ENCODE measurements around the gene NDUFA13.

DNA sequence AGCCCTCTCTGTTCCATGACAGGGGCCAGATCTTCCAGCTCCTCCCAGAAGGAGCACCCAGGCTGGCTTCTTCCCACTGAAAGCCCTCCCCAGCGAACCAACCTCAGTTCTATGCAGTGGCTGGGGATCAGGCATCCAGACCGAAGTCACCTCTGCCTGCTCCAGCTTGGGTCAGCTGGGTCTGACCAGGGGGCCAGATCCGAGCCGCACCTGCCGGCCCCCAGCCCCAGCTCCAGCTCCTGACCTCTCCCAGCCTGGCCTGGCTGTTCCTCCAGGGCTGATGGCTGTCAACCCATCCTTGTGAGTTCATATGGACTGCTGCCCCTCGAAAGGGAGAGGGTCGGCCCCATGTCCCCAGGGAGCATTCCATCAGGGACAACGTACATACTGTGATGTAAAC, 8.7 kb upstream of the NDUFA13 start:
- TF ChIP-seq, protein P1, sequence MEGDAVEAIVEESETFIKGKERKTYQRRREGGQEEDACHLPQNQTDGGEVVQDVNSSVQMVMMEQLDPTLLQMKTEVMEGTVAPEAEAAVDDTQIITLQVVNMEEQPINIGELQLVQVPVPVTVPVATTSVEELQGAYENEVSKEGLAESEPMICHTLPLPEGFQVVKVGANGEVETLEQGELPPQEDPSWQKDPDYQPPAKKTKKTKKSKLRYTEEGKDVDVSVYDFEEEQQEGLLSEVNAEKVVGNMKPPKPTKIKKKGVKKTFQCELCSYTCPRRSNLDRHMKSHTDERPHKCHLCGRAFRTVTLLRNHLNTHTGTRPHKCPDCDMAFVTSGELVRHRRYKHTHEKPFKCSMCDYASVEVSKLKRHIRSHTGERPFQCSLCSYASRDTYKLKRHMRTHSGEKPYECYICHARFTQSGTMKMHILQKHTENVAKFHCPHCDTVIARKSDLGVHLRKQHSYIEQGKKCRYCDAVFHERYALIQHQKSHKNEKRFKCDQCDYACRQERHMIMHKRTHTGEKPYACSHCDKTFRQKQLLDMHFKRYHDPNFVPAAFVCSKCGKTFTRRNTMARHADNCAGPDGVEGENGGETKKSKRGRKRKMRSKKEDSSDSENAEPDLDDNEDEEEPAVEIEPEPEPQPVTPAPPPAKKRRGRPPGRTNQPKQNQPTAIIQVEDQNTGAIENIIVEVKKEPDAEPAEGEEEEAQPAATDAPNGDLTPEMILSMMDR (IDR thresholded peaks at IDR 0.05; ENCODE audit: poor library complexity, severe bottlenecking) = no peak
- TF ChIP-seq EZH2 (IDR thresholded peaks at IDR 0.05; ENCODE audit: borderline replicate concordance, insufficient read depth, low read length, poor library complexity, severe bottlenecking) = no peak
- TF ChIP-seq TAF1 (IDR thresholded peaks at IDR 0.05; ENCODE audit: low read depth) = no peak
- TF ChIP-seq EP300 (conservative IDR thresholded peaks at IDR 0.05; ENCODE audit: poor library complexity, severe bottlenecking) = no peak
- TF ChIP-seq POLR2AphosphoS5 (IDR thresholded peaks at IDR 0.05) = no peak
- no peak for TF ChIP-seq MXI1 (conservative IDR thresholded peaks at IDR 0.05; ENCODE audit: poor library complexity, severe bottlenecking)
- TF ChIP-seq, protein P2, sequence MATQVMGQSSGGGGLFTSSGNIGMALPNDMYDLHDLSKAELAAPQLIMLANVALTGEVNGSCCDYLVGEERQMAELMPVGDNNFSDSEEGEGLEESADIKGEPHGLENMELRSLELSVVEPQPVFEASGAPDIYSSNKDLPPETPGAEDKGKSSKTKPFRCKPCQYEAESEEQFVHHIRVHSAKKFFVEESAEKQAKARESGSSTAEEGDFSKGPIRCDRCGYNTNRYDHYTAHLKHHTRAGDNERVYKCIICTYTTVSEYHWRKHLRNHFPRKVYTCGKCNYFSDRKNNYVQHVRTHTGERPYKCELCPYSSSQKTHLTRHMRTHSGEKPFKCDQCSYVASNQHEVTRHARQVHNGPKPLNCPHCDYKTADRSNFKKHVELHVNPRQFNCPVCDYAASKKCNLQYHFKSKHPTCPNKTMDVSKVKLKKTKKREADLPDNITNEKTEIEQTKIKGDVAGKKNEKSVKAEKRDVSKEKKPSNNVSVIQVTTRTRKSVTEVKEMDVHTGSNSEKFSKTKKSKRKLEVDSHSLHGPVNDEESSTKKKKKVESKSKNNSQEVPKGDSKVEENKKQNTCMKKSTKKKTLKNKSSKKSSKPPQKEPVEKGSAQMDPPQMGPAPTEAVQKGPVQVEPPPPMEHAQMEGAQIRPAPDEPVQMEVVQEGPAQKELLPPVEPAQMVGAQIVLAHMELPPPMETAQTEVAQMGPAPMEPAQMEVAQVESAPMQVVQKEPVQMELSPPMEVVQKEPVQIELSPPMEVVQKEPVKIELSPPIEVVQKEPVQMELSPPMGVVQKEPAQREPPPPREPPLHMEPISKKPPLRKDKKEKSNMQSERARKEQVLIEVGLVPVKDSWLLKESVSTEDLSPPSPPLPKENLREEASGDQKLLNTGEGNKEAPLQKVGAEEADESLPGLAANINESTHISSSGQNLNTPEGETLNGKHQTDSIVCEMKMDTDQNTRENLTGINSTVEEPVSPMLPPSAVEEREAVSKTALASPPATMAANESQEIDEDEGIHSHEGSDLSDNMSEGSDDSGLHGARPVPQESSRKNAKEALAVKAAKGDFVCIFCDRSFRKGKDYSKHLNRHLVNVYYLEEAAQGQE (IDR thresholded peaks at IDR 0.05; ENCODE audit: borderline replicate concordance) = no peak
